T-helper 17 cell (primary cell): ENCODE measurements around the gene UTP11. TPM values are rescaled to one million over a fixed set of nuclear protein-coding genes. Genes with fewer than 3 reads are reported as not detected.

Experiments used
- ATAC-seq: fragments of 150-1000 bp; cut with Tn5 transposase; 2 replicates; pipeline ENCODE4 v1.10.0; 2021; ENCODE audit warnings: mild to moderate bottlenecking, moderate library complexity
- DNase-seq, 3 donors: peaks; one replicate each; pipeline versions ENCODE4 v3.0.0 to v3.0.0-alpha.2; 2020 to 2021
- H3K9me3 ChIP-seq: one replicate; pipeline ENCODE4 v1.7.0; 2013; ENCODE audit warnings: low read length, mild to moderate bottlenecking; ENCODE audit not compliant: control insufficient read depth, poor library complexity, severe bottlenecking
- H3K27ac Mint-ChIP-seq: one replicate; pipeline ENCODE4 v1.8.0; 2022; ENCODE audit warnings: mild to moderate bottlenecking, moderate library complexity, mixed read lengths
- H3K27me3 Mint-ChIP-seq: one replicate; pipeline ENCODE4 v1.8.0; 2022; ENCODE audit warnings: mixed read lengths
- H3K36me3 Mint-ChIP-seq: one replicate; pipeline ENCODE4 v1.8.0; 2022; ENCODE audit warnings: low read depth, mixed read lengths
- H3K4me1 Mint-ChIP-seq: one replicate; pipeline ENCODE4 v1.8.0; 2022; ENCODE audit warnings: mild to moderate bottlenecking, mixed read lengths
- H3K4me3 Mint-ChIP-seq: one replicate; pipeline ENCODE4 v1.8.0; 2022; ENCODE audit warnings: mild to moderate bottlenecking, moderate library complexity, mixed read lengths
- total RNA-seq, 4 donors: library from RNA in 2 of 4; stranded (reverse) in 2 of 4; gene quantifications; one replicate each; pipeline ENCODE4 v1.2.3 and lab custom pipeline; 2022 to 2026

The UTP11 gene
- total RNA-seq, 2 donors from 2014 or later: 8.7 to 12.3 TPM

- Mint-ChIP-seq H3K27me3 (peaks cover 37% of the 10 kb centered on the region), H3K4me1 (peaks cover 2% of the 10 kb centered on the region), H3K4me3 (no peak overlapping the region), H3K27ac (no peak overlapping the region), H3K36me3 (no peaks in the 10 kb centered on the region)
- H3K9me3 ChIP-seq: no peaks in the 10 kb centered on the region
- ATAC-seq (no peak), DNase-seq (no peak)
Measured at GRCh38 chr1:38064197-38064903, 51.8 kb downstream of the UTP11 start.

GRCh38 chr1:38068220-38068979, 55.9 kb downstream of the UTP11 start:
- Mint-ChIP-seq H3K4me1 (peaks cover 10% of the 10 kb centered on the region), H3K4me3 (peak overlapping the region; percentile 49), H3K27ac (peak overlapping the region; percentile 41), H3K27me3 (peaks cover 63% of the 10 kb centered on the region), H3K36me3 (peaks cover 9% of the 10 kb centered on the region)
- no peak for ATAC-seq
- DNase-seq: no peak
- no peaks in the 10 kb centered on the region for H3K9me3 ChIP-seq

- Mint-ChIP-seq H3K36me3 (peaks cover 9% of the 10 kb centered on the region), H3K27ac (no peak overlapping the region), H3K27me3 (peaks cover 69% of the 10 kb centered on the region)
Measured at GRCh38 chr1:38068980-38069340, 56.4 kb downstream of the UTP11 start.

GRCh38 chr1:38071312-38072256, 59.0 kb downstream of the UTP11 start:
- no peak for DNase-seq
- Mint-ChIP-seq H3K27me3 (peaks cover 93% of the 10 kb centered on the region), H3K27ac (no peak overlapping the region), H3K4me3 (no peak overlapping the region), H3K4me1 (peaks cover 13% of the 10 kb centered on the region), H3K36me3 (peaks cover 9% of the 10 kb centered on the region)
- no peaks in the 10 kb centered on the region for H3K9me3 ChIP-seq
- no peak for ATAC-seq

More at GRCh38 chr1:38068980-38069340, 56.4 kb downstream of the UTP11 start:
- H3K9me3 ChIP-seq: no peaks in the 10 kb centered on the region
- ATAC-seq: no peak
- Mint-ChIP-seq H3K4me1 (peaks cover 10% of the 10 kb centered on the region), H3K4me3 (peak overlapping the region; percentile 49)
- no peak for DNase-seq

- Mint-ChIP-seq H3K4me3 (no peak overlapping the region), H3K4me1 (peaks cover 10% of the 10 kb centered on the region), H3K27ac (no peak overlapping the region), H3K36me3 (peaks cover 9% of the 10 kb centered on the region), H3K27me3 (peaks cover 87% of the 10 kb centered on the region)
- ATAC-seq (no peak), DNase-seq (no peak)
- no peaks in the 10 kb centered on the region for H3K9me3 ChIP-seq
Measured at GRCh38 chr1:38072858-38073257, 60.3 kb downstream of the UTP11 start.

GRCh38 chr1:38073534-38074301, 61.2 kb downstream of the UTP11 start:
- no peak for ATAC-seq
- no peak for DNase-seq
- Mint-ChIP-seq H3K27ac (no peak overlapping the region), H3K4me3 (no peak overlapping the region), H3K4me1 (peaks cover 10% of the 10 kb centered on the region), H3K36me3 (peaks cover 9% of the 10 kb centered on the region), H3K27me3 (peaks cover 80% of the 10 kb centered on the region)
- H3K9me3 ChIP-seq: no peaks in the 10 kb centered on the region

- no peak for ATAC-seq
- Mint-ChIP-seq H3K4me1 (peaks cover 10% of the 10 kb centered on the region), H3K27me3 (peaks cover 75% of the 10 kb centered on the region), H3K27ac (no peak overlapping the region), H3K4me3 (no peak overlapping the region), H3K36me3 (peaks cover 9% of the 10 kb centered on the region)
- DNase-seq: no peak
- no peaks in the 10 kb centered on the region for H3K9me3 ChIP-seq
Measured at GRCh38 chr1:38074302-38074677, 61.8 kb downstream of the UTP11 start.

Other genes starting within 250 kb of the UTP11 start
- under 1 TPM; 0.34 to 0.75 TPM for gene EPHA10, start 247.6 kb upstream of the UTP11 start, total RNA-seq
- gene MANEAL, start 218.9 kb upstream of the UTP11 start, total RNA-seq: under 1 TPM; 0.73 to 0.92 TPM
- 10 to 100 TPM; 13.0 to 13.2 TPM for gene C1orf122, start 204.9 kb upstream of the UTP11 start, total RNA-seq
- 10 to 100 TPM; 26.7 to 31.9 TPM for gene YRDC, start 204.5 kb upstream of the UTP11 start, total RNA-seq
- gene MTF1, start 153.1 kb upstream of the UTP11 start, total RNA-seq: 10 to 100 TPM; 25.5 to 26.6 TPM
- gene INPP5B, start 65.7 kb upstream of the UTP11 start, total RNA-seq: 10 to 100 TPM; 16.7 to 24.5 TPM
- gene SF3A3, start 22.7 kb upstream of the UTP11 start, total RNA-seq: 10 to 100 TPM; 43.9 to 48.8 TPM
- 1 to 10 TPM; 3.6 to 4.9 TPM for gene FHL3, start 7.2 kb upstream of the UTP11 start, total RNA-seq
- gene POU3F1, start 34.1 kb downstream of the UTP11 start, total RNA-seq: under 1 TPM in 1 of 2 donors, not detected in 1; 0.17 TPM